ENCODE data around the gene FOXJ3.

Gene FOXJ3

DNA sequence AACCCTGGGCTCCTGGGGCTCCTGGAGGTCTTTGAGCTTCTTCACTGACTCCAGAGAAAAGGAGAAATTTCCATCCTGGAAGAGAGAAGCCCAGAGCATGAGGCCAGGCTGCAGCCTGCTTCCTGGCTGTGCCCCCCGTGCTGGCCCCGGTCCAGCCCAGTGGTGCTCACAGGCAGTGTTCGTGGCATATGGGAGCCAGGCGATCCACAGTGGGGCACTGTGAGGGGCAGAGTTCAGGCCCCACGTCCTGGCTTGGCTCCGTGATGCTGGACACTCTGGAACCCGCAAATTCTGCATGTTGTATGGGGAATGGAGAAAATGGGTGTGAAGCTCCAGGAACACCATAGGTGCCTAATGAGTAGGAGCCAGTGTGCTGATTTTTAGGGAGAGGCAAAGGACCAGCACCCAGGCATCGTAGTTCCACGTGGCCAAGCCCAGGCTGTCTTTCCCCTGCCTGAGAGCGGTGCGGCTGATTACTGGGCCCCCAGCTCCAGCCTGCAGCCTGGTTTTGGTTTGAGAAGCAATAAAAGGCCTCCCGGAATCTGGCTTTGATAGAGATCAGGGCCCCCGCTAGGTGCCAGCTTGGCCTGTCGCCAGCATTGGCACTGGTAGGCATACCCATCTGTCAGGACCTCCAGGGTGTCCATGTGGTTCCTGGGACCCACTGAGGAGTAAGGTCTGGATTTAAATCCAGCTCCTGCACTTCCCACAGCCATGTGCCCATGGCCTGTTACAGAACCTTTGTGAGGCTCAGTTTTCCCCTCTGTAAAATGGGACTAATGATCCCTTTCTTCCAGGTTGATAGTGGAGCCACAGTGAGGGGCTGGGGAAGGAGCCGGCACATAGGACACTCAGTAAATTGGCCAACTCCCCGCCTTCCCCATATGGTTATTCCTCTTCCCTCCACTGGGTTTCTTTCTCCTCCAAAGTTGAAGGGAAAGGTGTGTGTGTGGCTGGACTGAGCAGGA is 171.2 kb downstream of the FOXJ3 start:
- DNase-seq = no peak

DNA sequence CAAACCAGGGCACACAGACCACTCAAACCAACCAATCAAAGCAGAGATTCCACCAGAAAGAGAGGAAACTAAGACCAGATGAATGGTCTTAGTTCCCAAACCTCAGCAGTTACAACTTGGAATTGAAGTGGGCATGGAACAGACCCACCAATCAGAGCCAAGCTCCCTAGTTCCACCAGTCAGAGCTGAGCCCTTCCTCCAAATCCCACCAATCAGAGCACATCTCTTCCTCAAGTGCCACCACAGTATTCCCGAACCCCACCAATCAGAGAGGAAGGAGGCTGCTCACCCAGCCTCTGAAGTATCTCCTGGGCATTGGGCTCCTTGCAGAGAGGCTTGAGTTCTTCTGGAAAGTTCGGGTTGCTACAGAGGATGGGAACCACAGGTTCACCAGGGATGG is 171.9 kb downstream of the FOXJ3 start:
- DNase-seq = no peak

DNA sequence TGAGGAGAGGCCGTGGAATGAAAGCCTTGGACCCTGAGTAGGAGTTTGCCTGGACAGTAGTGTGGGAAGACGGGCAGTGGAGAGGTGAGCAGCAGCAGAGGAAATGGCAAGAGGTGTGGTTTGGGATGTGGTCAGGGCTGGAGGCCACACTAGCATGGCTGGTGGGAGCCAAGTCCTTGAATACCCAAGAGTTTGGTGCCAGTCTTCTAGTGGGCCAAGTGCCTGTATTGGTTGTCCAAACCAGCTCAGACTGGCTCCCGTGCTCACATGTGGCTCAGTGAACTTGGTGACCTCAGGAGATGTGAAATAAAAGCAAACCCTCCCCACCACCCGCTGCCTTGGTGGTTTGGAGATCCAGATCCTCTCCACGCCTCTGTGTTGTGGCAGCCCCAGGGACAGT is 172.9 kb downstream of the FOXJ3 start:
- DNase-seq = no peak

DNA sequence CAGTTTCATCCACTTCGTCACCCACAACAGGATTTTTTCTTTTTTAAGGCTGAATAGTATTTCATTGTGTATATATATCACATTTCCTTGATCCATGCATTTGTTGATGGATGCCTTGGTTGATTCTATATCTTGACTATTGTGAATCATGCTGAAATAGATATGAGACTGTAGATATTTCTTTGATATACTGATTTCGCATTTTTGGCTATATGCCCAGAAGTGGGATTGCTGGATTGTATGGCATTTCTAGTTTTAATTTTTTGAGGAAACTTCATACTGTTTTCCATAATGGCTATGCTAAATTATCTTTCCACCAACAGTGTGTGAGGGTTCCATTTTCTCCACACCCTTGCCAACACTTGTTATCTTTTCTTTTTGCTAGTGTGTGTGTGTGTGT is 176.8 kb downstream of the FOXJ3 start:
- no peak for DNase-seq

DNA sequence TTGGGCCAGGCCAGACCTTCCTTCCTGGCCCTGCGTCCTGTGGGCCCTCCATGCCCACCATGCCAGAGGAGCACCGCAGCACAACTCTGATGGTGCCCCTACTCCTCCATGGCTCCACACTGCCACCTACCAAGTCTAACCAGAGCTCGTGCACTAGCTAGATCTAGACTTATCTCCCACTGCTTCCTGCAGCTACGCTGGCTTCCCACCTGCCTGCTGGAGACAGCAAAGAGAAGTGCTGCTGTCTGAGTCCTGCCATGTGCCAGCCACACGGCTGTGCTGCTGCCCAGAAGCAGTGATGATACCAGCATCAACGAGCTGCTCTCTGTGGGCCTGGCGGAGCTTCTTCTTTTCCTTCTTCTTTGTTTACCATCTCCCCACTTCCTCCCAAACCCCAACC is 177.4 kb downstream of the FOXJ3 start:
- DNase-seq = no peak

DNA sequence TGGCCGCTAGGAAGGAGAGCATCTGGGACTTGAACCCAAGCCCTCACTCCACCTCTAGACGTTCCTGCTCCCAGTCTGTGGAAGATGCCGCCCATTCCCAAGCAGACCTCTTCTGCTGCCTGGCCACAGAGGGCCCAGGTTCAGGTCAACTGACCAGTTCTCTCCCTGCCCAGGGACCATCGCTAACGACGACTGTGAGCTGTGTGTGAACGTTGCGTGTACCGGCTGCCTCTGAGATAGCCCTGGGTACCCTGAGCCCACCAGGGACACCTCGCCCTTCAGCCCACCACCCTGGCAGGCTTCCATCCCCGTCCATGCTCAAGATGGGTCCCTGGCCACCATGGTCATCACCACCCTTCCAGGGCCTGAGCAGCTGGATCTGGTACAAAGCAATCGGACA is 179.7 kb downstream of the FOXJ3 start:
- no peak for DNase-seq

DNA sequence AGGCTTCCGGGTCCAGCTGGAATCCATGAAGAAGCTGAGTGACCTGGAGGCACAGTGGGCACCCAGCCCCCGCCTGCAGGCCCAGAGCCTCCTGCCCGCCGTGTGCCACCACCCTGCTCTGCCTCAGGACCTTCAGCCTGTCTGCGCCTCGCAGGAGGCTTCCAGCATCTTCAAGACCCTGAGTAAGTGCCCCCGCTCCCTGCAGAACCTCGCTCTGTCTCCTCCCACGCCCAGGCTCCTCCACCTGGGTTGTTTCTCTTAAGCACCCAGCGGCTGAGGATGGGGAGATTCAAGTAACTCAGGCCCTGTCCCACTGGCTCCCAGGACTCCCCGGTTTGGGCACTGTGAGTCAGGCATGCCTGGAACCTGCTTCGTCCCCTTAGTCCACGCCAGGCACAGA is 180.3 kb downstream of the FOXJ3 start:
- DNase-seq = no peak

DNA sequence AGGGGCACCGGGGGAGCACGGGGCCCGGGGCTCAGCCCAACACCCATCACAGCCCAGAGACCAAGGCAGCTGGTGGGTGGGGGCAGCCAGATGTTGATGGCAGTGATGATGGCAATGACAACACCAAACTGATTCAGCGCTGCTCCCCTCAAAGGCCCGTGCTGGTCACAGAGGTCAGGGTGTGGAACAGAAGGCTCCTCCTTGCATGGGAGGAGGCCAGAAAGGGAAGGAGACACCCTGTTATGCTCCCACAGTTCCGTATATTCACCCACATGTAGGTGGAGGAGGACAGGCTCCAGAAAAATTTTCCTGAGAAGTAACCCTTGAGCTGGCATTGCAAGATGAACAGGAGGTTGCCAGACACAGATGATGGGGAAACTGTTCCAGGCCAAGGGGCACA is 181.4 kb downstream of the FOXJ3 start:
- no peak for DNase-seq

DNA sequence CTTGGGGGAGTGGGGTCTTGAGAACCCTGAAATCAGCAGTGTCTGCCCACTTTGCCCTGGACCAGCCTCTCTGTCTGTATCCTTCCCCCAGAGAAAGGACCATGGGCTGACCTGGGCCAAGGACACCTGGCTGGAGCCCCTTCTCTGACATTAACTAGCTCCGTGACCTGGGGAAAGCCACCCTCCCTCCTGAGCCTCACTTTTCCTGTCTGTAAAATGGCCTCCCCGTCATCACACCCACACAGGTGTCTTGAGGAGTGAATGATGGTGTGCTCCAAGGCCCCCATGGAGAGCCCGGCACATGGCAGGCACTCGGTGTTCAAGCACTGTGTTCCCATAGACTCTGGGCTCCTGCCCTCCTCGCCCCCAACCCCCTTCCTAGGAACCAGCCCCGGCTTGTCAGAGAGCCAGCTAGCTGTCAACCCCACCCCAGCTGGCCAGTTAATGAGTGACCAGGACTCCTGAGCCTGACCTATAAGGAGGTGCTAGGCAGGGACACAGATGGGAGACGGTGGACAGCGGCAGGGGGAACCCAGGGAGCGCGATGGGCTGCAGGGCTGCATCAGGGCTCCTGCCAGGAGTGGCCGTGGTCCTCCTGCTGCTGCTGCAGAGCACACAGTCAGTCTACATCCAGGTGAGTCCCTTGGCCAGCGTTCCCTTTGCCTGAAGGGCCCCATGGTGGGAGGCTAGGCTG is 182.0 kb downstream of the FOXJ3 start, which contains the start of gene GUCA2B:
Gene GUCA2B, plus strand, starts transcription at position 504 of the 694 bp plus-strand sequence. Its CDS starts 41 bp downstream, at position 545.
- no peak for DNase-seq

DNA sequence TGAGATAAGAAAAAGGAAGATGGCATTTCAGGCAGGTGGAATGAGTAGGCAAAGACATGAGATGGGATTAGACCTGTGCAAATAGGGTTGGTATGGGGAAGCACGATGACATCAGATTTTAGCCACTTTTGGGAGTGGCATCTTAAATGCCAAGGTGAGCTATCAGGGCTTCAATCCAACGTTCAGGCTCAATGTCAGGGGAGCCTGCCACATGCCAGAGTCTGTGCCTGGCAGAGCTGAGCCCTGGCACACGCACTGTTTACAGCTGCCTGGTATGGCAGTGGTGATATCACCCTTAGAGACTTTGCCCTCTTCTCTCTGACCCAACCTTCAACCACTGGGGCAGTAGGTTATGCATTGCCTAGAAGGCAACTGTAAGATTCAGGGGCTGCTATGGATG is 182.9 kb downstream of the FOXJ3 start:
- no peak for DNase-seq

DNA sequence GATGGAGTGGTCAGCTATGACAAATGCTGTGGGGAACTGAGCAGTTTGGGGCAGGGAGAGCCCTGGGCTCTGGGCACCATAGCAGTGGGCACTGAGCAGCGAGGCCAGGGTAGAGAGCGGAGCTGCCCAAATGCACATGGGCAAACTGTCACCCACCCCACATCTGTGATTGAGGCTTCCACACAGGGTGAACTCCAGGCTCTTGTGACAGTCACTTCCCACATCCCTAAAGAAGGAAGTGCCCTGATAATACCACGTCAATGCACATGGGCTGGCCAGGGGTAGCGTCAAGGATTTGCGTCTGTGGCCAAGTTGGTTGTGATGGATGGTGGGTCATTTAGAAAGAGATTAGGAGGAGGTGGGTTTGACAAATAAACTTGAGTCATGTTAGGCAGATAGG is 184.4 kb downstream of the FOXJ3 start:
- no peak for DNase-seq

DNA sequence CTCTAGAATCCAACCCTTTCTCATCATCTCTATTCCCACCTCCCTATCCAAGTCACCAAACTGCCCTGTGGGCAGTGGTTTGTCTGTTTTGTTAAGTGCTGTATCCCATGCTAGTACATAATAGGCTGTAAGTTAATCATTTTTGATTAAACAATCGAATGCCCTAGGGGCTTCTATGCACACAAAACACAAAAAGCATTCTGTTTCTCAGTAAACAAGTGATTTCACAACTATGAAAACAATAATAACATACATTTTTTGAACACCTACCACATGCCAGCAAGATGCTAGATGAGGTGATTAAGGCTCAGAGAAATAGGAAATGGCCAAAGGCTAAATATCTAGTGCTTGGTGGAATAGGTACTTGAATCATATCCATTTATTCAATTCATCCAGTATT is 186.9 kb downstream of the FOXJ3 start:
- DNase-seq = no peak

DNA sequence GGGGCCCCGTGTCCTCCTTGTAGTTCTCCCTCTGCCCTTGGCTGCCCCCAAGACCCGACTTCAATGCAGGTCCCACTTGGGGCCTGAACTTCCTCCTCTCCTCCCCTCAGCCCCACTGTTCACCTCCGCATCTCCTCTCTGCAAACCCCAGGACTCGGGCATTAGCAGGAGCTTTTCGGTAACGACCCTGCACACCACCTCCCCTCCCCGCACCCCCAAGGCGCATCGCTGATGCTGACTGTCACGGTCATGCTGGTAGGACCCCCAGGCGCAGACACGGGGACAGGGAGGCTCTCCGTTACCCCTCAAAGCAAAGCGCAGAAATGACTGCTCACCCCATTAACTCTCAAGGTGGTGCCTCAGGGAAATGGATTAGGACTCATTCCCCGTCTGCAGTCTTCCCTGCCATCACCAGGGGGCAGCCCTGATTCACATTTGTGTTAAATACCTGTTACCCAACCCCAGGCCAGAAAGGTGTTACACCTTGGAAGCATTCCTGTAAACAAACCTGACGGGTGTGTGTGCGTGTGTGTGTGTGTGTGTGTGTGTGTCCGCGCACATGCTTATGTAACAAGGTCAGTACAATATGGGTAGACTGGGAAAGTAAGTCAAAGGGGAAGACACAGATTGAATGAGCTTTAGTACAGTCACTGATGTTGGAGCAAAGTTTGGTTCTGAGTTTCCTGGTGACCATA is 188.3 kb downstream of the FOXJ3 start:
- peak; percentile 52 for DNase-seq

DNA sequence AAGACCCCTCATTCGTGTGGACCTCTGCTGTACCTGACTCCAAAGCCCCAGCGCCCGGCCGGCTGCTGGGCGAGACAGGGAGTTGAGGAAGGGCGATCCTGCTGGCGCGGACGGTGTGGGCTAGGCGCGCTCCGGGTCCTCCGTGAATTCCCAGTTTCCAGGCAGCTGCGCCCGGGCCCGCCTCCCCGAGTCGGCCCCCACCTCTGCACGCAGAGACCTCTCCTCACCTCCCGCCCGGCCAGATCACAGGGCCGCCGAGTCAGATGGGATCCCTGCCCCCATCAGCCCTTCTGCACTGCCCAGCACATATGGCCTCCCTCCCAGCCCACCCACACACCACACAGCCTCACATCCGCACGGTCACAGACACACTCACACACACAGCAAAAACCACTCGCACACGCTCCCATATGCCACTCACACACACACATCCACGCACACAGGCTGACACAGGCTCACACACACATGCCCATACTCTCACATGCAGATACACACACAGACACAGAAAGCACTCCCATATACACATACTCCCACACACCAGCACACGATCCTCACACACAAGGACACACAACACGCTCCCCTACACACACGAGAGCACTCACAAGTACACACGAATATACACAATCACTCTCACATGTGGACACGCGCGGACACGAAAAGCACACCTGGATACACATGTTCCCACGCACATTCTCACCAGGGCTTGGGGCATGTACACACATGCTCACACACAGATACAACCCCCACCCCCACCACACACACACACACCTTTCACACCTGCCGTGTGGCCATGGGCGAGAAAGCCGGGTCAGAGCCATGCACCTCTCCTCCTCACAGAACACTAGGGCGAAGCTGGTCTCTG is 189.0 kb downstream of the FOXJ3 start:
- no peak for DNase-seq

DNA sequence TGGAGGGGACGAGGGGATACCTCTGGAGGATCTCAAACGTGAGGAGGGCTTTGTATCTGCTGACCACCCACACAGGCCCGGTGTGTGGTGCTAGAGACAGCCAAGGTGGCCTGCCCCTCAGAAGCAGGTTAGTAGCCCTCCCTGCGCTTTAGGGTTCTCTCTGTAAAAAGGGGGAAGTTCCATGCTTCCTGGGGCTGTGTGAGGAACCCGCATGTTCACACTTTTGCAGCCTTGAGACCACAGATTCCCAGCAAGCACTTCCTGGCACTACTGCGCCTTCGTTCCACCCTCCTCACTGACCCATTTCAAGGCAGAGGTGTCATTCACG is 189.7 kb downstream of the FOXJ3 start:
- DNase-seq = no peak

DNA sequence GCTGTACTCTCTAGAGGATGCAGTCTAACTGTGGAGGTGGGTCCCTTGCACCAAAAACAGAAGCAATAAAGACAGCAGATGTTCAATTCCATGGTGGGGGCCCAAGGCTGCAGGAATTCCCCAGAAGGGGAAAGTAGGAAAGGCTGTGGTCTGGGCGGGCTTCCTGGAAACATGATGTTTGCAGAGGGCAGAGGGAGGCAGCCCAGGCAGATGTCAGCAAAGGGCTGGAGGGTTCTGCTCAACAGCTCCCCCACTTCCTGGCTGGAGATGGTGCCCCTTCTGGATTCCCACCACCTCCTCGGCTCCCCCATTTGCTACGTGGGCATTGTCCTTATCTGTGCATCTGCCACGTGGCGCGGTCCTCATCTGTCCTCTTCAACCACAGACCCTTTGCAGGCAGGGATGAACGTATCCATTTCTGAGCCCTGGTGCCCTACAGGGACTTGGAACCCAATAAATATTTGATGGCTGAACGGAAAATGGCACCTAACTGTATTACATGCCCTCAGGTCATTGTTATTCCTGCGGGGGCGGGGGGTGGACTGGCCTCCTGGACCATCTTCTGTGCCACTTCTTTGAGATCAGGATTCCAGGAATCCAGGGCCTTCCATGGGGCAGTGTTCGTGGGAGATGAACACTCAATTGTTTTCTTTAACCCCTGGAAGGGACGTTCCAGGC is 190.2 kb downstream of the FOXJ3 start:
- no peak for DNase-seq

DNA sequence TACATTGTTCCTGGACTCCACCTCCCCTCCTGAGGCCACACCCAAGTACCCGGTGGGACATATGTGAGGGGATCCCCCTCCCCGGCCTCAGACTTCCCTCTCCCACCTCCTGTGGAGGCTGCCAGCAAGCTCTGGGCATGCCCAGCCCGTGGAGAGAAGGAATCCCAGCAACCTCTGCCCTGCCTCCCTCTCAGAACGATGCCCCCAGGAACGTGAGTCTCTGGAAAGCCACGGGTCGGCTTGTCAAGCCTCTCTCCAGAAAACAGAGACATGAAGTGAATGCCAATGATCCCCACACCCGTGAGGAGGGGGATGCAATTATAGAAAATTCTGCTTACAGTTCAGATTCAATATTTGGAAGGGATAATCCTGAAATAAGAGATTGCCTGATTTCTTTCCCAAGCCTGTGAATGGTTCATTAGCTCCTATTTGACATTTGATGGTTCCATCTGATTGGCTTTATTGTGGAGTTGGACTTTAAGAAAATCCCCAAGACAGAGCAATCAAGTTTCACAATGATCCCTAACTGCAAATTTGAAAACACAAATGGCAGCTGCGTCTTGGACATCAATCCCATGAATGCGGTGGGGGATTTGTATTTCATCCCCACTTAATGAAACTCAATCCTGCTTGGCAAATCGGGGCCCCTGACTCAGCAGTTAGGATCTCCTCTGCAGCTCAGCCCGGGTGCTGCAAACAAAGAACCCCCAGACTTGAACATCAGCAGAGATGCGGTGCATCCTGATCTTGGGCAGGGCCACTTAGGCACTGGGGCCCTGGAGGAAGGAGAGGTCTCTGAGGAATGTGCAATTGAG is 190.9 kb downstream of the FOXJ3 start:
- peak; percentile 32 for DNase-seq

DNA sequence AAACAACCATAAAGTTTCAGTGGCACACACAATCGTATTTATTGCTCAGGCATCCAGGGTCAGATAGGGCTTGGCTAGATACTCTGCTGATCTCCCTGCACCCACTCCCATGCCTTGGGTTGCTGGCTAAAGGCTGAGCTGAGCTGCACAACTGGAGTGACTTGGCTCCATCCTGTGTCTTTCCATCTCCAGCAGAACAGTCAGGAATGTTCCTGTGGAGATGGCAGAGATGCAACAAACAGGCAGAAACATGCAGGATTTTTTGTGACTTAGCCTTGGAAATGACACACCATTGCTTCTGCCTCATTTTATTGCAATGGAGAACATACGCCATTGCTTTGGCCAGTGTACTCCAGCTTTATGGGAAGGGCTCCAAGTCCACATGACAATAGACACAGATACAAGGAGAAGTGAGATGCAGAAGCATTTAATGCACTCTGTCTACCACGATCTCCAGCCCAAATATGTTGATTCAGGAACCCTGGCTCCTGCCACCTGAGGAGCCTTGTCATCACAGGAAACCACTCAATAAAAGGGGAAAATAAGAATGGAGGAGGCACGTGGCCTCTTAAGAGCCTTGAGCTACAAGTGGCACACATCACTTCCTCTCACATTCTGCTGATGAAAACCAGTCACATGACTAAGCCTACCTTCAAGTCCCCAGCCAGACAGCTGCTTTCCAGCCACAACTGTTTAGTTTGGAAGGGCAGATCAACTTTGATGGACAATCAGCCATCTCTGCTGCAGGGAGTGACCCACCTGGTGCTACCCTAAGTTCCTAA is 191.9 kb downstream of the FOXJ3 start:
- DNase-seq = no peak

DNA sequence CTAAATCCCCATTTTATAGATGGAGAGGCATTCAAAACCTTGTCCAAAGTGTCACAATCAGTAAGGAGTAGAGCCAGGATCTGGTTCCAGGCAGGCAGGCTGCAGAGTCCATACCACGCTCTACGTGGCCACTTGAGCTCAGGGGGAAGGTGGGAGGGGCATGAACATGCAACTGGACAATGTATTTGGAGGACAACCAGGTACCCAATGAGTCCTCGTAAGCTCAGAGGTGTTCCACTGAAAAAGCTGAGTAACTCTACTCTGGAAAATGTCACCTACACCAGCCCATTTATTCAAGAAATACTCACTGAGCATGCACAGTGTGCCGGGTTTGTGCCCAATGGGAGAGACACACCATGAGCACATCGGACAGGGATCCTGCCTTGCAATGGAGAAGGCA is 193.1 kb downstream of the FOXJ3 start:
- DNase-seq = no peak

DNA sequence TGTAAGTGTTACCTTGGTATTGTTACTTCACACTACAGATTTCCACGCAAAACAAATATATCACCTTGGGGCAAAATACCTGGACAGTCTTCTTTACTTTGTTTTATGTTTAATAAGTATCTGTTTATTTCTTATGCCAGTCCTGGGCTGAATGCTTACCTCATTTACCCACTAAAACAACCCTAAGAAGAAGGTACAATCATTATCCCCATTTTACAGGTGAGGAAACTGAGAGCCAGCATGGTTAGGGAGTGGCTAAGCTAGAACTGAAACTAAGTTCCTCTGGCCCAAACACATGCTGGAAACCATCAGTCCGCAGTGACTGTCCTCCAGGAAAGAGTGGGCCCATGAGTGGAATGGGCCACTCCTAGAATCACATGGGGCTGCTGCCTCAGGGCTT is 194.8 kb downstream of the FOXJ3 start:
- no peak for DNase-seq

Measured in NCI-H2171 (cell line).